Measurements from ENCODE around the gene ATP6V0D1.

ATP6V0D1 gene

GRCh38 chr16:67390816-67391423 lies 90.0 kb downstream of the ATP6V0D1 start:
- ChIA-PET CTCF (interaction anchor here (1.3 to 1.8 kb wide), 3 partner anchors 9 to 130 kb away, joined by 6 to 8 read pairs (median 7); no protein-coding TSS in a partner anchor), POLR2A (no interaction called here)
- no peak for DNase-seq (ENCODE audit: low read depth, low spot score)
- no peak for TF ChIP-seq CTCF (IDR thresholded peaks at IDR 0.05; ENCODE audit: insufficient read depth, low read length, missing control alignments)
- no peak overlapping the region for H3K4me3 ChIP-seq (ENCODE audit: low read depth, low read length)

GRCh38 chr16:67389911-67390815 lies 90.8 kb downstream of the ATP6V0D1 start:
- CTCF ChIA-PET: interaction anchor here (1.2 to 1.8 kb wide), 4 partner anchors 9 to 130 kb away, joined by 4 to 8 read pairs (median 7); no protein-coding TSS in a partner anchor
- POLR2A ChIA-PET: no interaction called here

GRCh38 chr16:67388591-67388990 lies 92.4 kb downstream of the ATP6V0D1 start:
- ChIA-PET POLR2A (no interaction called here), CTCF (interaction anchor here (0.8 to 1.1 kb wide), 3 partner anchors 28 to 128 kb away, joined by 3 to 4 read pairs (median 4); partner anchors contain the start of gene ZDHHC1)
- no peak overlapping the region for H3K4me3 ChIP-seq (ENCODE audit: low read depth, low read length)
- DNase-seq (ENCODE audit: low read depth, low spot score): no peak
- TF ChIP-seq CTCF (IDR thresholded peaks at IDR 0.05; ENCODE audit: insufficient read depth, low read length, missing control alignments): no peak

More at GRCh38 chr16:67389911-67390815, 90.8 kb downstream of the ATP6V0D1 start:
- no peak for DNase-seq (ENCODE audit: low read depth, low spot score)
- TF ChIP-seq CTCF (IDR thresholded peaks at IDR 0.05; ENCODE audit: insufficient read depth, low read length, missing control alignments): no peak
- H3K4me3 ChIP-seq (ENCODE audit: low read depth, low read length): no peak overlapping the region

GRCh38 chr16:67388191-67388590 lies 92.8 kb downstream of the ATP6V0D1 start:
- TF ChIP-seq CTCF (IDR thresholded peaks at IDR 0.05; ENCODE audit: insufficient read depth, low read length, missing control alignments): no peak
- POLR2A ChIA-PET: no interaction called here

More at GRCh38 chr16:67388191-67388590, 92.8 kb downstream of the ATP6V0D1 start:
- H3K4me3 ChIP-seq (ENCODE audit: low read depth, low read length): no peak overlapping the region
- no peak for DNase-seq (ENCODE audit: low read depth, low spot score)
- CTCF ChIA-PET: interaction anchor here (1.0 to 1.4 kb wide), 3 partner anchors 12 to 128 kb away, joined by 3 to 6 read pairs (median 4); partner anchors contain the start of gene ZDHHC1

Measured in AG04449 (cell line).